ENCODE data around the gene IP6K3. TPM values are rescaled to one million over a fixed set of nuclear protein-coding genes. Genes with fewer than 3 reads are reported as not detected.

IP6K3 gene
- total RNA-seq, 1 experiment from 2014 or later: 1.7 TPM

DNA sequence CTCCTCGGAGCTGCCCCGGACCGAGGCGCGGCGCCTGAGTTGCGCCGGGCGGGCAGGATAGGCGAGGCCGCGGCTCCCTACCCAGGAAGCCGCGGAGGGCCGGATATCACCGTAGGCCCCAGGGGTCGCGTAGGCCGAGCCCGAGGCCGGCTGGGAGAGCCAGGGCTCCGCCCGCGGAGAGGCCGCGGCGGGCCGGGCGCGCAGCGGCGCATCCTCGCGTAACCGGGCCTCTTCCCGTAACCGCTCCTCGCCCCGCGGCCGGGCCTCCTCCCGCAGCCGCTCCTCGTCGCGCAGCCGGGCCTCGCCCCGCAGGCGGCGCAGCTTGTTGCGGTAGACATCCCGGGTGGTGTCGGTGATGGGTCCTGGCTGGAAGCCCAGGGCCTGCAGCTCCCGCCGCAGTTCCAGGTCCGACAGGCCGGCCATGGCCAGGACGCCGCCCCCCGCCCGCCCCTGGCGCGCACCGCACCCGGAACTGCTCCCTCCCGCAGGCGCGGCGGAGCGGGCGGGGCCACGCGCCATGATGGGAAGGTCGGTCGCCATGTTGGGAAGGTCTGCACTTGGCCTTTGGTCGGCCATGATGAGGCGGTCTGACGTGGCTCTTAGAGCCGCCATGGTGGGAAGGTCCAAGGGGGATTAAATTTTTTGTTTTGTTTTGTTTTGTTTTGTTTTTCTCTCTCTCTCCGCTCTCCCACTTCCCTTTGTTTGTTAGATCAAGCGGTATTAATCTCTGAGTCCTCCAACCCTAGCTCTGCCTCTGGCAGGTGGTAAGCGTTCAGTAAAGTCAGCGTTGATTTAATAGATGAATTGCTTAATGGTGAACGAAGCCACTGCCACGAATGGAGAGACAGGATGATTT lies 42.2 kb upstream of the IP6K3 start, which contains the start of gene LEMD2:
LEMD2 (minus strand) TSS at position 437 of the 856 bp plus-strand sequence; CDS start at position 423, 14 bp downstream.
- Mint-ChIP-seq H3K27ac (ENCODE audit: low read depth, unreplicated experiment) (peak within 1 kb of the TSS; percentile 92), H3K4me1 (ENCODE audit: insufficient read depth, unreplicated experiment) (peaks cover 21% of the 10 kb centered on the region), H3K36me3 (ENCODE audit: insufficient read depth, unreplicated experiment) (peaks cover 24% of the 10 kb centered on the region), H3K9me3 (ENCODE audit: unreplicated experiment) (no peaks in the 10 kb centered on the region), H3K27me3 (ENCODE audit: insufficient read depth, unreplicated experiment) (peaks cover 17% of the 10 kb centered on the region), H3K4me3 (ENCODE audit: unreplicated experiment) (peak within 1 kb of the TSS; percentile 84)
- peak; percentile 90 for DNase-seq (ENCODE audit: unreplicated experiment)
- CTCF ChIA-PET: interaction anchor here (0.7 to 1.3 kb wide), 4 partner anchors 11 to 62 kb away, joined by 3 to 7 read pairs (median 3); no protein-coding TSS in a partner anchor
- no TSS peak for BruUV-seq (replicated peaks)
- TF ChIP-seq, protein P1, sequence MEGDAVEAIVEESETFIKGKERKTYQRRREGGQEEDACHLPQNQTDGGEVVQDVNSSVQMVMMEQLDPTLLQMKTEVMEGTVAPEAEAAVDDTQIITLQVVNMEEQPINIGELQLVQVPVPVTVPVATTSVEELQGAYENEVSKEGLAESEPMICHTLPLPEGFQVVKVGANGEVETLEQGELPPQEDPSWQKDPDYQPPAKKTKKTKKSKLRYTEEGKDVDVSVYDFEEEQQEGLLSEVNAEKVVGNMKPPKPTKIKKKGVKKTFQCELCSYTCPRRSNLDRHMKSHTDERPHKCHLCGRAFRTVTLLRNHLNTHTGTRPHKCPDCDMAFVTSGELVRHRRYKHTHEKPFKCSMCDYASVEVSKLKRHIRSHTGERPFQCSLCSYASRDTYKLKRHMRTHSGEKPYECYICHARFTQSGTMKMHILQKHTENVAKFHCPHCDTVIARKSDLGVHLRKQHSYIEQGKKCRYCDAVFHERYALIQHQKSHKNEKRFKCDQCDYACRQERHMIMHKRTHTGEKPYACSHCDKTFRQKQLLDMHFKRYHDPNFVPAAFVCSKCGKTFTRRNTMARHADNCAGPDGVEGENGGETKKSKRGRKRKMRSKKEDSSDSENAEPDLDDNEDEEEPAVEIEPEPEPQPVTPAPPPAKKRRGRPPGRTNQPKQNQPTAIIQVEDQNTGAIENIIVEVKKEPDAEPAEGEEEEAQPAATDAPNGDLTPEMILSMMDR (IDR thresholded peaks at IDR 0.05; ENCODE audit: unreplicated experiment): no peak
- intact Hi-C loops (cut with micrococcal nuclease): loop anchor here (5.0 to 10.0 kb wide), 2 partner anchors 56 to 238 kb away; no protein-coding TSS in a partner anchor
- POLR2A ChIA-PET: interaction anchor here (0.6 to 3.9 kb wide), 13 partner anchors 9 to 1003 kb away, joined by 3 to 28 read pairs (median 6); partner anchors contain the start of genes BAK1, BLTP3A and UQCC2

DNA sequence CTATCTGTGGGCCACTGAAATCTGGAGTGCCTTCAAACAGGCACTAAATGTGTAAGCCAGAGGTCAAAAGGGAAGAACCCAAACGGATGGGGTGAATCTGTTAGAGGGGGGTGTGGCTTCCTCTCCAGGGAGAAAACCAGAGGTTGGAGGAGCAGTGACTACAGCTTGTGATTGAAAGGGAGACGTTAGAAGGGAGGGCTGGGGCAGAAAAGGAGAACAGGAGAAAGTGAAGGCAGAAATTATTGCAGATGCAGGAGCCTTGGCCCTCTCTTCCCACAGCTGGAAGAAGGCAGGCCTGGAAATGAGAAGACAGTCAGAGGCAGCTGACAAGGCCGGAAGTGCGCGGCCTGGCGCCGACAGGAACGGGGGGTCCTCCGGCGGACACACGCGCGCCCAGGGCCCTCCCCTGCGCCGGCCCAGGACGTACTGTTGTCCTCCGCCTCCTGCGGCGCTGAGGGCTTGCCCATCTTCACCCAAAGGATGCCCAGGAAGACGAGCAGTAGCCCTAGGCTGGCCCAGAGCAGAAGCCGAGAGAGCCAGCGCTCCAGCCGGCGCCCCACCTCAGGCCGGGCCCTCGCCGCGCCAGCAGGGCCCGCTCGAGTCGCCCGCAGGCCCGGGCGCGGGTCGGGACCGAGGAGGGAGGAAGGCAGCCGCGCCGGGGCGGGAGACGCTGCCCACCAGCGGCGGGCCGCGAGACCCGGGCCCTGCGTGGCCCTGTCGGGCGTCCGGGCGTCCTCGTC lies 41.4 kb upstream of the IP6K3 start:
- Mint-ChIP-seq H3K4me3 (ENCODE audit: unreplicated experiment) (peak overlapping the region; percentile 84), H3K9me3 (ENCODE audit: unreplicated experiment) (no peaks in the 10 kb centered on the region), H3K36me3 (ENCODE audit: insufficient read depth, unreplicated experiment) (peaks cover 32% of the 10 kb centered on the region), H3K4me1 (ENCODE audit: insufficient read depth, unreplicated experiment) (peaks cover 21% of the 10 kb centered on the region), H3K27me3 (ENCODE audit: insufficient read depth, unreplicated experiment) (peaks cover 9% of the 10 kb centered on the region), H3K27ac (ENCODE audit: low read depth, unreplicated experiment) (peak overlapping the region; percentile 92)
- DNase-seq (ENCODE audit: unreplicated experiment): peak; percentile 56
- BruUV-seq (replicated peaks): no TSS peak
- TF ChIP-seq, protein P1 (IDR thresholded peaks at IDR 0.05; ENCODE audit: unreplicated experiment): no peak
- intact Hi-C loops (cut with micrococcal nuclease): loop anchor here (5.0 to 10.0 kb wide), 2 partner anchors 57 to 239 kb away; no protein-coding TSS in a partner anchor
- ChIA-PET CTCF (interaction anchor here (0.6 to 1.3 kb wide), 6 partner anchors 11 to 962 kb away, joined by 3 to 7 read pairs (median 3); no protein-coding TSS in a partner anchor), POLR2A (interaction anchor here (0.6 to 3.9 kb wide), 17 partner anchors 9 to 326 kb away, joined by 3 to 28 read pairs (median 4); partner anchors contain the start of genes BAK1 and UQCC2)

DNA sequence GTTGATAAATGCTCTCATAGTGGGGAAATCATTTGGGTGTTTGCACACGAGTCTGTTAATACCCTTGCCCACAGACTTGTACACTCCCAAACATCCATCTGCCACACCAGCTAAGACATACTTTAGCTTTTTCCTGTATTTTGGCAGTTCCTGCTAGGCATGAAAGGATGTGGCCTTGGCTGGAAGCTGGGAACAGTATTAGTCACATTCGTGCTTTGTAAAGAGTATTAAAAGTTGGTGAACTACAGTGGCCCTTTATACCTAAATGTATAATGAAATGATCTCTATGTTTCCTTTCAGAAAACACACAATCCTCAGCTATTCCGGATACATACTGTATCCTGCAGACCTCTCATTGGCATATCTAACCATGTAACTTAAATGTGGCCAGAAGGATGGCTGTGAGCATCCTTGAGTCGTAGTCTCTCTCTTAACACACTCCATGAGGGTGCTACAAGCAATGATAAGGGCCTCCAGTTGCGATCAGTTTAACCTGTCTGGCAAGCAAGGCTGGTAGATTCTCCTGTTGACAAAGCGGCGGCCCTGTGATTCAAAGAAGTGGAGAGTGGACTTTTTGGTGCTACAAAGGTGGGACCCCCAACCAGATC lies 40.7 kb upstream of the IP6K3 start:
- intact Hi-C loops (cut with micrococcal nuclease): loop anchor here (5.0 to 10.0 kb wide), 2 partner anchors 57 to 240 kb away; no protein-coding TSS in a partner anchor
- TF ChIP-seq, protein P1 (IDR thresholded peaks at IDR 0.05; ENCODE audit: unreplicated experiment): no peak
- H3K27ac Mint-ChIP-seq (ENCODE audit: low read depth, unreplicated experiment): peak overlapping the region; percentile 92
- H3K27me3 Mint-ChIP-seq (ENCODE audit: insufficient read depth, unreplicated experiment): peaks cover 3% of the 10 kb centered on the region
- DNase-seq (ENCODE audit: unreplicated experiment): no peak
- H3K4me1 Mint-ChIP-seq (ENCODE audit: insufficient read depth, unreplicated experiment): peaks cover 23% of the 10 kb centered on the region
- ChIA-PET POLR2A (interaction anchor here (0.6 to 3.9 kb wide), 14 partner anchors 8 to 326 kb away, joined by 3 to 28 read pairs (median 4); partner anchors contain the start of genes BAK1 and UQCC2), CTCF (interaction anchor here (0.6 to 1.3 kb wide), 6 partner anchors 9 to 962 kb away, joined by 3 to 7 read pairs (median 3); no protein-coding TSS in a partner anchor)
- peaks cover 39% of the 10 kb centered on the region for H3K36me3 Mint-ChIP-seq (ENCODE audit: insufficient read depth, unreplicated experiment)
- TSS peak; percentile 40 for BruUV-seq (replicated peaks)
- H3K4me3 Mint-ChIP-seq (ENCODE audit: unreplicated experiment): peak overlapping the region; percentile 84
- H3K9me3 Mint-ChIP-seq (ENCODE audit: unreplicated experiment): no peaks in the 10 kb centered on the region

Measured in MCF 10A (cell line).